Thoracic aorta (tissue), 2 donors: ENCODE results near the gene CELF3. TPM values are rescaled to one million over a fixed set of nuclear protein-coding genes. Genes with fewer than 3 reads are reported as not detected.
"Not testable (repeated sequence)": the region's sequence is repeated elsewhere in the genome, so short reads cannot be mapped to it uniquely, and the experiment has no call there.

ENCODE experiments used
- ATAC-seq: fragments of 150-250 bp; one replicate; pipeline ENCODE4 v1.8.0; 2017; ENCODE audit warnings: low read depth; ENCODE audit not compliant: insufficient number of reproducible peaks, low FRiP score
- DNase-seq: peaks from one replicate; pipeline ENCODE4 v3.0.0-alpha.2; 2020; ENCODE audit warnings: low spot score
- H3K27ac ChIP-seq, 2 donors: fragments of 200-600 bp; sonication (generic); 1 replicate in 1 of 2; 2 replicates in 1 of 2; pipeline ENCODE4 v1.5.1; 2016; ENCODE audit warnings: mild to moderate bottlenecking in 2 of 2, moderate library complexity in 2 of 2
- H3K27me3 ChIP-seq: fragments of 200-600 bp; sonication (generic); replicated peaks from 2 replicates; pipeline ENCODE4 v1.6.0; 2016; ENCODE audit warnings: mild to moderate bottlenecking; ENCODE audit not compliant: insufficient read depth
- H3K36me3 ChIP-seq: fragments of 200-600 bp; sonication (generic); one replicate; pipeline ENCODE4 v1.5.1; 2016
- H3K4me1 ChIP-seq, 2 donors: fragments of 200-600 bp; sonication (generic); 1 replicate in 1 of 2; 2 replicates in 1 of 2; pipeline versions ENCODE4 v1.5.1 to v1.6.0; 2016; ENCODE audit warnings: low read depth in 2 of 2, mild to moderate bottlenecking in 1 of 2; ENCODE audit not compliant: control insufficient read depth in 1 of 2
- H3K4me3 ChIP-seq: fragments of 200-600 bp; sonication (generic); 2 replicates; pipeline ENCODE4 v1.5.1; 2016; ENCODE audit warnings: mild to moderate bottlenecking
- H3K9me3 ChIP-seq: fragments of 200-600 bp; sonication (generic); 2 replicates; pipeline ENCODE4 v1.5.1; 2016
- total RNA-seq, 2 donors: library from RNA; depleted of rRNA; stranded (reverse); fragments of >200 nt; gene quantifications; one replicate each; pipeline versions ENCODE4 v1.1.0 to v1.2.3, GENCODE V29; 2016
- TF ChIP-seq, protein P1 (sequence below): fragments of 200-600 bp; sonication (generic); IDR thresholded peaks from one replicate; pipeline ENCODE4 v1.5.1; 2019; ENCODE audit warnings: antibody characterized with exemption

CELF3 gene
- total RNA-seq, 2 donors from 2014 or later = not detected

DNA sequence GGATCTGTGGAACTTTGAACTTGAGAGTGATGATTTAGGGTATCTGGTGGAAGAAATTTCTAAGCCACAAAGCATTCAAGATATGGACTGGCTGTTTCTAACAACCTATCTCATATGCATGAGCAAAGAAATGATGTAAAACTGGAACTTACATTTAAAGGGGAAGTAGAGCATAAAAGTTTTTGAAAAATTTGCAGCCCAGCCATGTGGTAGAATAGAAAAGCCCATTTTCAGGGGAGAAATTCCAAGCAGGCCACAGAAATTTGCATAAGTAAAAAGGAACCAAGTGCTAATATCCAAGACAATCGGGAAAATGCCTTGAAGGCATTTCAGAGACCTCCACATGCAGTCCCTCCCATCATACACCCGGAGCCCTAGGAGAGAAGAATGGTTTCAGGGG, 20.4 kb upstream of the CELF3 start:
- H3K4me3 ChIP-seq = no peak overlapping the region
- DNase-seq (no peak), ATAC-seq (no peak)
- H3K27me3 ChIP-seq = no peaks in the 10 kb centered on the region
- H3K36me3 ChIP-seq = no peaks in the 10 kb centered on the region
- TF ChIP-seq, protein P1, sequence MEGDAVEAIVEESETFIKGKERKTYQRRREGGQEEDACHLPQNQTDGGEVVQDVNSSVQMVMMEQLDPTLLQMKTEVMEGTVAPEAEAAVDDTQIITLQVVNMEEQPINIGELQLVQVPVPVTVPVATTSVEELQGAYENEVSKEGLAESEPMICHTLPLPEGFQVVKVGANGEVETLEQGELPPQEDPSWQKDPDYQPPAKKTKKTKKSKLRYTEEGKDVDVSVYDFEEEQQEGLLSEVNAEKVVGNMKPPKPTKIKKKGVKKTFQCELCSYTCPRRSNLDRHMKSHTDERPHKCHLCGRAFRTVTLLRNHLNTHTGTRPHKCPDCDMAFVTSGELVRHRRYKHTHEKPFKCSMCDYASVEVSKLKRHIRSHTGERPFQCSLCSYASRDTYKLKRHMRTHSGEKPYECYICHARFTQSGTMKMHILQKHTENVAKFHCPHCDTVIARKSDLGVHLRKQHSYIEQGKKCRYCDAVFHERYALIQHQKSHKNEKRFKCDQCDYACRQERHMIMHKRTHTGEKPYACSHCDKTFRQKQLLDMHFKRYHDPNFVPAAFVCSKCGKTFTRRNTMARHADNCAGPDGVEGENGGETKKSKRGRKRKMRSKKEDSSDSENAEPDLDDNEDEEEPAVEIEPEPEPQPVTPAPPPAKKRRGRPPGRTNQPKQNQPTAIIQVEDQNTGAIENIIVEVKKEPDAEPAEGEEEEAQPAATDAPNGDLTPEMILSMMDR = no peak
- H3K27ac ChIP-seq = no peak overlapping the region
- H3K9me3 ChIP-seq = no peaks in the 10 kb centered on the region
- no peaks in the 10 kb centered on the region for H3K4me1 ChIP-seq

DNA sequence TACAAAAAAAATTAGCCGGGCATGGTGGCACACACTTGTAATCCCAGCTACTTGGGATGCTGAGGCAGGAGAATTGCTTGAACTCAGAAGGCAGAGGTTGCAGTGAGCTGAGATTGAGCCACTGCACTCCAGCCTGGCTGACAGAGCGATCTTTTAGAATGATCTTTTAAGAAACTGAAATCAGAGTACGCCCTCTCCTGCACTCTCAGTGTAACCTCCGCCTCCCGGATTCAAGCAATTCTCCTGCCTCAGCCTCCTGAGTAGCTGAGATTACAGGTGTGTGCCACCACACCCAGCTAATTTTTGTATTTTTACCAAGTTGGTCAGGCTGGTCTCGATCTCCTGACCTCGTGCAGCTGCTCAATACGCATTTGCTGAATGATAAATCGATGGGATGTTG, 17.4 kb upstream of the CELF3 start:
- H3K27ac ChIP-seq = not testable (repeated sequence)

DNA sequence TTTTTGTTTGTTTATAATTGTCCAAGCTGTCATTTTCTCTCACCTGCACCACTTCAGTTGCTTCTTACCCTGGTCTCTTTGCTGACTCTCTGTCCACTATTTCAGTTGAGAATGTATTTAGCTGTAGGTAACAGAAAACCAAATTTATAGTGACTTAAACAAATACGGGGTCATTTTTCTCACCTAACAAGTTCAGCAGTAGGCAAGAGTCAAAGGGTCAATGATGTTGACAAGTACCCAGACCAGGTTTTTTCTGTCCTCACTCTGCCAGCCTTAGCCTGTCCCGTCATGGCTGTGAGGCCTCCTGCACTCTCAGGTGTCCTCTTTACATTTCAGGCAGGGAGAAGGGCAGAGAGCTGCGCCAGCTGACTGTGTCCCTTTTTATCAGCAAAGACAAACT, 16.5 kb upstream of the CELF3 start:
- H3K36me3 ChIP-seq = no peaks in the 10 kb centered on the region
- ATAC-seq (no peak), DNase-seq (no peak)
- no peaks in the 10 kb centered on the region for H3K27me3 ChIP-seq
- H3K4me3 ChIP-seq = no peak overlapping the region
- TF ChIP-seq, protein P1 = no peak
- H3K9me3 ChIP-seq = no peaks in the 10 kb centered on the region
- peaks cover 0 to 9% of the 10 kb centered on the region in 2 donors for H3K4me1 ChIP-seq
- no peak overlapping the region for H3K27ac ChIP-seq

More for the DNA sequence above, 17.4 kb upstream of the CELF3 start:
- H3K27me3 ChIP-seq, DNase-seq, H3K9me3 ChIP-seq, H3K4me1 ChIP-seq, H3K4me3 ChIP-seq, ATAC-seq, H3K36me3 ChIP-seq: not testable (repeated sequence)

DNA sequence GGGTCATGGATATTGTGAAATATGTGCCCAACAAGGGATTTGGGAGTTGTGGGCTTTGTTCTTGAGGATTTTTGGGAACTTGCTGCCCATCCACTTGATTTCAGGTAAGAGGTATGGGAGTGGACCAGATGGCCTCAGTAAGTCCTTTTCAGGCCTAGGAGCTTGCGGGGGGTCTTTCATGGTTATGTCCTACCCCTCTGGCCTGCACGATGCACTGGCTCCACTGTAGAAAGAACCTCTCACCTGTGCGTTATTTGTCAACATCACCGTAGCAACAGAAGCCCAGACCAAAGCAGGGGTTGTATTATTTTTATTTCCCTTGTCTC, 13.3 kb upstream of the CELF3 start:
- DNase-seq (no peak), ATAC-seq (no peak)
- H3K36me3 ChIP-seq = no peaks in the 10 kb centered on the region
- peaks cover 0 to 15% of the 10 kb centered on the region in 2 donors for H3K4me1 ChIP-seq
- no peak overlapping the region for H3K4me3 ChIP-seq
- no peaks in the 10 kb centered on the region for H3K27me3 ChIP-seq
- H3K27ac ChIP-seq = no peak overlapping the region
- H3K9me3 ChIP-seq = no peaks in the 10 kb centered on the region
- TF ChIP-seq, protein P1 = no peak

DNA sequence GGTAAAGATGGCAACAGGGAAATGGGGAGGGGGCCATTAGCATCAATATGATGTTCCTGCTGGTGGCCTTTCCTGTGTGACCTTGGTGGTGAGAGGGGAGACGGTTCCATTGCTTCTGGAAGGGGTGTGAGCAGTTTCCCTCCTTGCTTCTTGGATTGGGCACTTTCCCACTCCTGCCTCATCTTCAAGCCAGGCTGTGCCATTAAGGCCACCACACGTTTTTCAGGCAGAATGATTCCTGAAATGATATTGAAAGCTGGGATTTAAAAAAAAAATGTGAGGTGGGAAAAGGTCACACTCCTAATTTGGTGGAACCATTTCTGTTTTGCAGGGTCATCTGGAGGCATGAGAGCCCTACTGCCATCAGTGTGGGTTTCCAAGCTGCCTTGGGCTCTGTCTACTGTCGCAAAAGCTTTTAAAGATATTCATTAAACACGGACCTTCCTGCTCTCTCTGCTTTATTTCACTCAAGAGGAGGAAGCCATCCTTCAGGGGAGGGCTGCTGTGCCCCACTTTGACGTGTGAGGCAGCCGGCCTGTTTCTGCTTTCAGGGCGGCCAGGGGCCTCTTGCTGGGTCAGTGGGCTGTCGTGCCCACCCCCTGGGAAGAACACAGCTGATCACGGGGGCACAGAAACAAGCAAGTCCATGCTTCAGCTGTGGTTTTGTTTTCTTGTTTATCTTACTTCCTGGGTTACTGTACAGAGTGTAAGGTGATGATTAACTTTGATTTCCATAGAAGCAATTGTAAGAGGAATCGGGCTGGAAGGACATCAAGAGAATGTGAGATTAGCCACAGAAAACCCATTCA, 12.8 kb upstream of the CELF3 start:
- TF ChIP-seq, protein P1 = no peak
- Histone ChIP-seq H3K9me3 (no peaks in the 10 kb centered on the region), H3K4me1 (peaks cover 0 to 15% of the 10 kb centered on the region in 2 donors), H3K36me3 (no peaks in the 10 kb centered on the region), H3K4me3 (no peak overlapping the region), H3K27me3 (no peaks in the 10 kb centered on the region), H3K27ac (no peak overlapping the region)
- ATAC-seq (no peak), DNase-seq (no peak)
